Measurements from ENCODE around the gene IFT43.

DNA sequence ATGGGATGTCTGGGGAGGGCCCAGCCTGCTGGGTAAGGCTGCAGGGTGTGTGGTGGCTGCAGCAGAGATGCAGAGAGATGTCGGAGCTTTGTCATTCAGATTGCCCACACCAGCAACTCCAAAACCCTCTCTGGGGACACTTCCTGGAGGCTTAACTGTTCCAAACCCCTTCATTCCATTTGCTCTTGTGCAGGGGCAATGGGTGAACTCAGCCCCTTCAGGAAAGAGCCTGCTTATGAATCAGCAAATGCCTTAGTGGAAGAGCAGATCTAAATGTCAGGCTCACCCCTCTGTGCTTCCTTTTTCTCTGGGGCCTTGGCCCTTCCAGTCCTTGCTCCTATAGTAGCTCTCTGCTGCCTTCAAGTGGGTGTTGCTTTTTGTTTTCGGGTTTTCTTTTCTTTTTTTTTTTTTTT, 129.5 kb downstream of the IFT43 start:
- TF ChIP-seq, protein P1, sequence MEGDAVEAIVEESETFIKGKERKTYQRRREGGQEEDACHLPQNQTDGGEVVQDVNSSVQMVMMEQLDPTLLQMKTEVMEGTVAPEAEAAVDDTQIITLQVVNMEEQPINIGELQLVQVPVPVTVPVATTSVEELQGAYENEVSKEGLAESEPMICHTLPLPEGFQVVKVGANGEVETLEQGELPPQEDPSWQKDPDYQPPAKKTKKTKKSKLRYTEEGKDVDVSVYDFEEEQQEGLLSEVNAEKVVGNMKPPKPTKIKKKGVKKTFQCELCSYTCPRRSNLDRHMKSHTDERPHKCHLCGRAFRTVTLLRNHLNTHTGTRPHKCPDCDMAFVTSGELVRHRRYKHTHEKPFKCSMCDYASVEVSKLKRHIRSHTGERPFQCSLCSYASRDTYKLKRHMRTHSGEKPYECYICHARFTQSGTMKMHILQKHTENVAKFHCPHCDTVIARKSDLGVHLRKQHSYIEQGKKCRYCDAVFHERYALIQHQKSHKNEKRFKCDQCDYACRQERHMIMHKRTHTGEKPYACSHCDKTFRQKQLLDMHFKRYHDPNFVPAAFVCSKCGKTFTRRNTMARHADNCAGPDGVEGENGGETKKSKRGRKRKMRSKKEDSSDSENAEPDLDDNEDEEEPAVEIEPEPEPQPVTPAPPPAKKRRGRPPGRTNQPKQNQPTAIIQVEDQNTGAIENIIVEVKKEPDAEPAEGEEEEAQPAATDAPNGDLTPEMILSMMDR (conservative IDR thresholded peaks at IDR 0.05 in 1 of 2, IDR thresholded peaks at IDR 0.05 in 1 of 2; ENCODE audit: low read depth in 1 of 2, low read length in 2 of 2): peak in 1 of 2 donors; percentile 29
- TF ChIP-seq EZH2 (IDR thresholded peaks at IDR 0.05; ENCODE audit: low read length, missing control alignments): no peak

Data from fibroblast of lung (primary cell).